HG02678 (cell line): ENCODE results near the gene FAM120B.
"Not testable (repeated sequence)": the region's sequence is repeated elsewhere in the genome, so short reads cannot be mapped to it uniquely, and the experiment has no call there.

Experiments used
- ATAC-seq: cut with Tn5 transposase; IDR thresholded peaks from one replicate; pipeline ENCODE4 v1.9.1; 2021; ENCODE audit warnings: mild to moderate bottlenecking, moderate library complexity; ENCODE audit not compliant: unreplicated experiment

The FAM120B gene

GRCh38 chr6:170378502-170378901, 71.9 kb downstream of the FAM120B start:
- ATAC-seq, result no peak

- no peak for ATAC-seq
Observed at GRCh38 chr6:170381562-170381961, 75.0 kb downstream of the FAM120B start.

GRCh38 chr6:170383466-170384035, 77.0 kb downstream of the FAM120B start:
- ATAC-seq, result no peak

DNA sequence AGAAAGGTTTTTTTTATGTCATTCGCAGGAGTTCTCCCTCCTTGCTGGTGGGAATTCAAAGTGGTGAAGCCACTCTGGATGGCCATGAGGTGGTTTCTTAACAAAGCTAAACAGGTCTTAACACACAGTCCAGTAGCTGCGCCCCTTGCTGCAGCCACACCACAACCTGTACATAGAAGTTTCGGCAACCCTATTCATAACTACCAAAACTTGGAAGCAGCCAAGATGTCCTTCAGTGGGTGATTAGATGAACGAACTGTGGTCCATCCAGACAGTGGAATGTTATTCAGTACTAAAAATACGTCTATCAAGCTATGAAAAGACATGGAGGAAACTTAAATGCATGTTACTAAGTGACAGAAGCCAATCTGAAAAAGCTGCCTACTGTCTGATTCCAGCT, 78.9 kb downstream of the FAM120B start:
- ATAC-seq, result no peak

- no peak for ATAC-seq
Observed at GRCh38 chr6:170388113-170388512, 81.6 kb downstream of the FAM120B start.

DNA sequence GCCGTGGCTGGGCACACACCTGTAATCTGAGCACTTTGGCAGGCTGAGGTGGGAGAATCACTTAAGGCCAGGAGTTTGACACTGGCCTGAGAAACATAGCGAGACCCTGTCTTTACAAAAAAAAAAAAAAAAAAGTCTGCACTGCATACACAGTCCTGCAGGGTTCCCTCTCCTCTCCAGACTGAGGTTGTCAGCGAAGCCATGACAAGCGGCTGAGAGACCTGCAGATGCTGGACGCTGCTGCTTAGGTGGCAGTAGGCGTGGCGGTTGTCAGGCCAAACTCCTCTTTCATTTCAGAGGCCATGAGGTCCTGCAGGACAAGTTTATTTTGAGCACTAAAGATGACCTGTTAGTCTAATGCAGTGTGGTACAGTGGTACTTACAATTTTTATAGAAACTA, 86.5 kb downstream of the FAM120B start:
- ATAC-seq, result no peak

DNA sequence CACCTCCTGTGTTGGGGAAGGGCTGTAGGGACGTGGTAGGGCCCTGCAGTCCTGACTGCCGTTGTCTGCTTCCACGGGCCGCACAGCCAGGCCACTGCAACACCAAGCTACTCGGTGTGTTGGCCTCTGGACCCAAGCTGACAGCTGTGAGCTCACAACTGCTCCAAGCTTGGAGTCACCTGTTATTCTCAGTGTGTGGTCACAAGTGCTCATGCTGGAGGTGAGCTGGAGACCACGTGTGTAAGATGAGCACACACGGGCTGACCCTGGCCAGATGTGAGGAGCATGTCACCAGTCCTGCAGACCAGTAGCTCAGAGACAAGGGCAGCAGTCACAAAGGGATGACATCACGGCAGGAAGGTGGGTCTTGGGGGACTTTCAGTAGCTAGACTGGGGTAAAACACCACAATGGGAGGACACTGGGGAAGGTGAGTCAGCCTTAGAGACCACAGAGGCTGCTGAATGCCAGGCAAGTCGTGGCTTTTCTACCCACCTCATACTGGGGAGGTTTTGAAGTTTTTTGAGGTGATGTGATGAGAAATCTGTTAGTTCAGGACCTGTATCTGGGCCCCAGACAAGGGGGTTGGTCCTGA, 87.3 kb downstream of the FAM120B start:
- no peak for ATAC-seq

DNA sequence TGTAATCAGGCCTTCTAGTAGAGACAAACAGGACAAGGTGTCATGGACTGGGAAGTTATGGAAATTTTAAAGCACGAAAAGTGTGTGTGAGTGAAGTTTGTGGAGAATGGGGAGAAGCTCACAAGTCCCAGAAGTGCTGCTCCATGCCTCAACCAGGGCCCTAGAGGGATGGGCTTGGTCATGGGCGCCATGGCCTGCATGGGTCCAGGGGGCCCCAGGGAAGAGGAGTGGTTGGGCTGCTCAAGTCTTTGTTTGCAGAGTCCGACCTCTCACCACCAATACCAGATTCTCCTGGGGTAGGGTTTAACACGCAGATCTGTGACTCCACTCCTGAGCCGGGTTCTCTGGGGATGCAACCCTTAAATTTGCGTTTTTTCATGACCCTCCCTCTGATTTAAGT, 88.4 kb downstream of the FAM120B start:
- ATAC-seq, result no peak

- ATAC-seq, result not testable (repeated sequence)
Observed at GRCh38 chr6:170398743-170399369, 92.3 kb downstream of the FAM120B start.

DNA sequence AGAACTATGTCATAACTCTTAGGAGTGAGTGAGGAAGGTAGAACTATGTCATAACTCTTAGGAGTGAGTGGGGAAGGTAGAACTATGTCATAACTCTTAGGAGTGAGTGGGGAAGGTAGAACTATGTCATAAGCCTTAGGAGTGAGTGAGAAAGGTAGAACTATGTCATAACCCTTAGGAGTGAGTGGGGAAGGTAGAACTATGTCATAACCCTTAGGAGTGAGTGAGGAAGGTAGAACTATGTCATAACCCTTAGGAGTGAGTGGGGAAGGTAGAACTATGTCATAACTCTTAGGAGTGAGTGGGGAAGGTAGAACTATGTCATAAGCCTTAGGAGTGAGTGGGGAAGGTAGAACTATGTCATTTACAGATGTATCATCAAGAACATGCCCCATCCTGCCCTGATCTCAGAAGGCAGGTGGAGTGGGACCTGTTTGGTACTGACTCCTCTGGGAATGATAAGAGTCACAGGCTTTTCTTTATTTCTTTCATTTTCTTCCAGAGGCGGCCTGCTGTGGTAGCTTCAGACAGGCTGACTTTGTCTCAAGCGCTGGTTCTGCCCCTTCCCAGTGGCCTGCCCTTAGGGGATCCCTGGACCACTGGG, 93.5 kb downstream of the FAM120B start:
- not testable (repeated sequence) for ATAC-seq

GRCh38 chr6:170402318-170403040, 95.9 kb downstream of the FAM120B start:
- no peak for ATAC-seq

DNA sequence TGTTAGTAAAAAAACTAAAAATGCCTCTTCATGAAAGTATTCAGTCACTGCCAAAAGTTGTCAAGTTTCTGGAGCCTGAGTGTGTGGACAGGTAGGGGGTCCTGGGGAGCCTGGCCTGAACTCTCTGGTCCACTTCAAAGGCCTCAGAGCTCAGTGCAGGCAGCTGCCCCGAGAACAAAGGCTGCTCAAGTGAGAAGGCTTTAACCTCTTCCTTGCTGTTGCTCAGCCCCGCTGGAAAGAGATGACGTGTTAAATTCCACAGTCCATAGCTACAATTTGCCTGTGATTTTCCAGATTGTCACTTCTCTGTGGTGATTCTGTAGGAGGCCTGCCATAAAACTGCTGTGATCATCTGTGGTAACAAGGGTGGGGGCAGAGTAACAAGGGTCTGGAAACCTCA, 96.9 kb downstream of the FAM120B start:
- no peak for ATAC-seq

GRCh38 chr6:170404036-170404435, 97.5 kb downstream of the FAM120B start:
- ATAC-seq, result no peak

DNA sequence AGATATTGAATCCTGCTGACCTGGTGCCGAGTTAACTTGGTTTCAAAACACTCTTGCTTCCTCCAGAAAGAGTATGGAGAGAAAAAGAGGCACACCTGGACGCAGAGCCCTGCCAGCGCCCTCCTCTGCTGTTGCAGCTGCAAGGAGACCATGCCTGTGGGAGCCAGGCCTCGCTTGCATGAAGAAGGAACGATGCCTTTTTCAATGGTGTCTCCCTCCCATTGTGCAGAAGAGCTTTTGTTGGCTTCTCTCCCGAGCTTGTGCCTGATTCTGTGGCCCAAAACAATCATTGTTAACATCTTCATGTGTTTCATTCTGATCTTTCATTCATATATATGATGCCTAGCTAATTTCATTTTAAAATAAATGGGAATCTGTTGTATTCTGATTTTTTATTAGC, 98.1 kb downstream of the FAM120B start:
- no peak for ATAC-seq

- ATAC-seq, result no peak
Observed at GRCh38 chr6:170405311-170405975, 98.9 kb downstream of the FAM120B start.

GRCh38 chr6:170407200-170407599, 100.6 kb downstream of the FAM120B start:
- no peak for ATAC-seq

DNA sequence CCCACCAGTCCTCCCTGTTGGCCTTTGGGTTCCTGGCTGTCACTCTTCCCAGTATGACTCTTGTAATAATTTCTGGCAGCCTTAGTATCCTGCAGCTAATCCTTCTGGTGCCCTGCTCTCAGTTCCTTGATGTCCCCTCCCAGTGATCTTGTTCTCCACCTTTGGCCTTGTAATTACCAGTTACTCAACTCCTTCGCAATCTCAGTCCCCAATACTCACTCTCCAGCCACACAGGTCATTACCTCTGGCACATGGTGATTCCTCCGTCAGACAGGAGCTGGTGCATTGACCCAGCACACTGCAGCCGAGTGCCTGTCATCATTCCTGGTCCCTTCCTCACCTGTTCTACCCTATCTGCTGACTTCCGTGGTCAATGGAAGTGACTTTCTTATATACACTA, 101.4 kb downstream of the FAM120B start:
- ATAC-seq, result no peak

- not testable (repeated sequence) for ATAC-seq
Observed at GRCh38 chr6:170409746-170410145, 103.2 kb downstream of the FAM120B start.

- no peak for ATAC-seq
Observed at GRCh38 chr6:170410241-170410640, 103.7 kb downstream of the FAM120B start.

- no peak for ATAC-seq
Observed at GRCh38 chr6:170415318-170415717, 108.8 kb downstream of the FAM120B start.

DNA sequence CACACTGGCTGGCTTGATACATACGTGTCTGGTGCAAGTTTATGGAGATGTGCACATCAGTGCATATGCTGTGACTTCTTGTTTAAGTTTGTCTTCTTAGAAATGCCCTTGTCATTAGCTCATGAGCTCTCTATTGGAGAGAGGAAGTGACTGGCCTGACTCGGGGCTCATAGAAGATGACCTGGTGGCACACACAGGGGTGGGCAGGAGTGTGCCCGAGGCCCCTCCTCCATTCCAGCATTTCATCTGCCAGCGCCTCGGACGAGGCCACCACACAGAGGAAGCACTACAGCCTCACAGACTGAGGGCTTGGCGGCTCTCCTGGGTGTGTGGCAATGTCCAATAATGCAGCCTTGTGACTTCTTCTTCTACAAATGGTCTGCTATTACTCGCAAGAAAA, 109.7 kb downstream of the FAM120B start:
- ATAC-seq, result no peak
